GM23338 (cell line): Measurements from ENCODE around the gene TPI1. TPM values are rescaled to one million over a fixed set of nuclear protein-coding genes. Genes with fewer than 3 reads are reported as not detected.

ENCODE experiments used
- ATAC-seq: fragments of 200-7000 bp; cut with Tn5 transposase; 3 replicates; pipeline ENCODE4 v1.9.1; 2020
- DNase-seq: peaks from one replicate; pipeline ENCODE4 v3.0.0-alpha.2; 2015; ENCODE audit warnings: low spot score
- H2AFZ ChIP-seq: fragments of 200-600 bp; sonication (generic); 2 replicates; pipeline ENCODE4 v1.8.0; 2016; ENCODE audit warnings: antibody characterized with exemption, mild to moderate bottlenecking, moderate library complexity
- H3F3A ChIP-seq: fragments of 200-600 bp; sonication (generic); replicated peaks from 2 replicates; pipeline ENCODE4 v1.8.0; 2017; ENCODE audit warnings: antibody characterized with exemption, mixed run types, low read depth
- H3K27ac ChIP-seq: fragments of 200-600 bp; sonication (generic); 2 replicates; pipeline ENCODE4 v1.6.1; 2016; ENCODE audit warnings: low read depth
- H3K27me3 ChIP-seq: fragments of 200-600 bp; sonication (generic); 2 replicates; pipeline ENCODE4 v1.8.0; 2016; ENCODE audit warnings: mild to moderate bottlenecking, mixed run types, moderate library complexity; ENCODE audit not compliant: insufficient read depth
- H3K36me3 ChIP-seq: fragments of 200-600 bp; sonication (generic); 2 replicates; pipeline ENCODE4 v1.8.0; 2016; ENCODE audit warnings: mild to moderate bottlenecking; ENCODE audit not compliant: insufficient read depth
- H3K4me1 ChIP-seq: fragments of 200-600 bp; sonication (generic); 2 replicates; pipeline ENCODE4 v1.8.0; 2016; ENCODE audit warnings: mild to moderate bottlenecking, moderate library complexity; ENCODE audit not compliant: insufficient read depth
- H3K4me2 ChIP-seq: fragments of 200-600 bp; sonication (generic); 2 replicates; pipeline ENCODE4 v1.7.1; 2017; ENCODE audit warnings: mixed run types
- H3K4me3 ChIP-seq: fragments of 200-600 bp; sonication (generic); 2 replicates; pipeline ENCODE4 v1.6.1; 2016; ENCODE audit warnings: mixed run types
- H3K79me2 ChIP-seq: fragments of 200-600 bp; sonication (generic); replicated peaks from 2 replicates; pipeline ENCODE4 v1.8.0; 2017; ENCODE audit warnings: mild to moderate bottlenecking; ENCODE audit not compliant: insufficient read depth
- H3K9me2 ChIP-seq: fragments of 200-600 bp; sonication (generic); 2 replicates; pipeline ENCODE4 v1.8.0; 2017; ENCODE audit not compliant: insufficient read depth
- H4K20me1 ChIP-seq: fragments of 200-600 bp; sonication (generic); replicated peaks from 2 replicates; pipeline ENCODE4 v1.8.0; 2017; ENCODE audit warnings: mild to moderate bottlenecking; ENCODE audit not compliant: insufficient read depth
- H3K27ac Mint-ChIP-seq: 2 replicates; pipeline ENCODE4 v1.8.0; 2020; ENCODE audit warnings: inconsistent platforms, mild to moderate bottlenecking, moderate library complexity, mixed read lengths
- H3K27me3 Mint-ChIP-seq: 3 replicates; pipeline ENCODE4 v1.8.0; 2022; ENCODE audit warnings: low read depth, mild to moderate bottlenecking, moderate library complexity, mixed read lengths, inconsistent platforms; ENCODE audit not compliant: insufficient read depth, poor library complexity
- H3K36me3 Mint-ChIP-seq: 3 replicates; pipeline ENCODE4 v1.8.0; 2021; ENCODE audit warnings: low read depth, mild to moderate bottlenecking, inconsistent platforms, moderate library complexity, mixed read lengths
- H3K4me1 Mint-ChIP-seq: 3 replicates; pipeline ENCODE4 v1.8.0; 2020; ENCODE audit warnings: mild to moderate bottlenecking, inconsistent platforms, mixed read lengths
- H3K4me3 Mint-ChIP-seq: 3 replicates; pipeline ENCODE4 v1.8.0; 2021; ENCODE audit warnings: moderate library complexity, mild to moderate bottlenecking, inconsistent platforms, mixed read lengths
- H3K9me3 Mint-ChIP-seq: 3 replicates; pipeline ENCODE4 v1.8.0; 2020; ENCODE audit warnings: moderate library complexity, mild to moderate bottlenecking, inconsistent platforms, mixed read lengths
- CREB1 ChIP-seq: fragments of 250-450 bp; sonication (Bioruptor Pico); IDR thresholded peaks from 2 replicates; pipeline ENCODE4 v1.5.0; 2020; ENCODE audit warnings: low read depth, mild to moderate bottlenecking, moderate library complexity
- CTCF ChIP-seq, 2 experiments: fragments of 200-600 bp in 1 of 2; sonication (generic) in 1 of 2; conservative IDR thresholded peaks; 2 replicates each; pipeline versions ENCODE4 v1.5.1 to v1.6.1; 2016 to 2017; ENCODE audit warnings: antibody characterized with exemption in 2 of 2, low read depth in 2 of 2, mild to moderate bottlenecking in 2 of 2, moderate library complexity in 1 of 2
- ETS1 ChIP-seq: IDR thresholded peaks from 2 replicates; pipeline ENCODE4 v1.6.1; 2016; ENCODE audit warnings: antibody characterized with exemption
- EZH2 ChIP-seq: fragments of 200-600 bp; sonication (generic); IDR thresholded peaks from one replicate; pipeline ENCODE4 v1.8.0; 2017; ENCODE audit warnings: antibody characterized with exemption, mild to moderate bottlenecking, low read depth; ENCODE audit not compliant: unreplicated experiment
- EZH2phosphoT487 ChIP-seq: fragments of 200-600 bp; sonication (generic); IDR thresholded peaks from one replicate; pipeline ENCODE4 v1.8.1; 2018; ENCODE audit warnings: antibody characterized with exemption; ENCODE audit not compliant: unreplicated experiment
- JUNB ChIP-seq: IDR thresholded peaks from one replicate; pipeline ENCODE4 v1.6.1; 2016; ENCODE audit warnings: antibody characterized with exemption; ENCODE audit not compliant: unreplicated experiment
- NANOG ChIP-seq: IDR thresholded peaks from 2 replicates; pipeline ENCODE4 v1.6.1; 2016; ENCODE audit warnings: antibody characterized with exemption, borderline replicate concordance
- POLR2AphosphoS5 ChIP-seq: IDR thresholded peaks from 2 replicates; pipeline ENCODE4 v1.6.1; 2016; ENCODE audit warnings: antibody characterized with exemption, low read depth
- REST ChIP-seq: IDR thresholded peaks from one replicate; pipeline ENCODE4 v1.6.1; 2018; ENCODE audit warnings: antibody characterized with exemption; ENCODE audit not compliant: unreplicated experiment
- STAT1 ChIP-seq: IDR thresholded peaks from one replicate; pipeline ENCODE4 v1.6.1; 2016; ENCODE audit warnings: antibody characterized with exemption; ENCODE audit not compliant: unreplicated experiment
- ZNF114 ChIP-seq: fragments of 250-450 bp; sonication (Bioruptor Pico); IDR thresholded peaks from 2 replicates; pipeline ENCODE4 v1.5.0; 2020; ENCODE audit warnings: mild to moderate bottlenecking, moderate library complexity
- ZNF331 ChIP-seq: fragments of 250-450 bp; sonication (Bioruptor Pico); IDR thresholded peaks from 2 replicates; pipeline ENCODE4 v1.5.0; 2020; ENCODE audit warnings: low read depth, mild to moderate bottlenecking, moderate library complexity
- ZNF462 ChIP-seq: fragments of 250-450 bp; sonication (Bioruptor Pico); IDR thresholded peaks from 2 replicates; pipeline ENCODE4 v1.5.0; 2020; ENCODE audit warnings: mild to moderate bottlenecking, moderate library complexity
- polyA plus RNA-seq: library from polyadenylated mRNA; unstranded; fragments of >200 nt; fragmentation: Nextera tagmentation; extraction: Ambion mirVana; gene quantifications from 2 replicates; pipeline ENCODE4 v1.2.1, GENCODE V29; 2016
- total RNA-seq: library from RNA; depleted of rRNA; stranded (reverse); fragments of >200 nt; shearing (Covaris generic); gene quantifications from 2 replicates; pipeline ENCODE4 v1.2.3, GENCODE V29; 2014

The TPI1 gene
- total and polyA plus RNA-seq, 2 experiments from 2014 or later = 737 to 822 TPM

- Histone ChIP-seq H3K4me2 (no peak overlapping the region), H3K4me1 (peaks cover 10% of the 10 kb centered on the region; the same call in 1 of the 2 replicates), H3K27me3 (no peaks in the 10 kb centered on the region), H3K4me3 (no peak overlapping the region), H3K79me2 (peaks cover 9% of the 10 kb centered on the region), H3K27ac (peak overlapping the region; percentile 69; the same call in 1 of the 2 replicates), H3K9me2 (no peaks in the 10 kb centered on the region), H2AFZ (no peak overlapping the region), H3F3A (peaks cover 23% of the 10 kb centered on the region), H3K36me3 (peaks cover 6% of the 10 kb centered on the region; the same call in 1 of the 2 replicates), H4K20me1 (peaks cover 3% of the 10 kb centered on the region; the same call in 1 of the 2 replicates)
- TF ChIP-seq ZNF114 (CRISPR knock-in tag) (no peak), REST (no peak), JUNB (no peak), CTCF (conservative IDR thresholded peaks at IDR 0.05; ENCODE audit: low read depth in 2 of 2) (no peak), ZNF462 (CRISPR knock-in tag) (no peak), ZNF331 (CRISPR knock-in tag) (no peak), EZH2phosphoT487 (no peak), CREB1 (CRISPR knock-in tag) (no peak), EZH2 (no peak), NANOG (no peak), ETS1 (no peak), POLR2AphosphoS5 (no peak), STAT1 (no peak)
- peaks cover 20% of the 10 kb centered on the region for H3K4me1 Mint-ChIP-seq
- no peak for DNase-seq
- H3K27me3 Mint-ChIP-seq = peaks cover 14% of the 10 kb centered on the region
- H3K27ac Mint-ChIP-seq = no peak overlapping the region; the same call in 1 of the 2 replicates
- H3K36me3 Mint-ChIP-seq = peaks cover 83% of the 10 kb centered on the region
- no peak for ATAC-seq
- no peak overlapping the region for H3K4me3 Mint-ChIP-seq
- H3K9me3 Mint-ChIP-seq = no peaks in the 10 kb centered on the region
Measured at GRCh38 chr12:6834254-6834653, 33.1 kb upstream of the TPI1 start.
